Endothelial cell of umbilical vein (primary cell): Measurements from ENCODE around the gene OXSR1.

Experiments
- CTCF ChIP-seq, 2 donors: IDR thresholded peaks; 1 replicate in 1 of 2; 2 replicates in 1 of 2; pipeline ENCODE4 v1.5.1; 2011; ENCODE audit warnings: low read length in 2 of 2, mild to moderate bottlenecking in 2 of 2, moderate library complexity in 2 of 2, control low read depth in 1 of 2, inconsistent platforms in 1 of 2, low read depth in 1 of 2; ENCODE audit not compliant: insufficient read depth in 1 of 2; ENCODE audit errors: extremely low read depth in 1 of 2
- MAX ChIP-seq: IDR thresholded peaks from 2 replicates; pipeline ENCODE4 v1.6.1; 2011; ENCODE audit not compliant: insufficient read depth, insufficient read length
- MYC ChIP-seq: IDR thresholded peaks from one replicate; pipeline ENCODE4 v1.6.1; 2011; ENCODE audit warnings: mild to moderate bottlenecking, low read depth, low read length
- POLR2A ChIP-seq: IDR thresholded peaks from 2 replicates; pipeline ENCODE4 v1.6.1; 2012; ENCODE audit warnings: low read depth, mild to moderate bottlenecking, control low read depth, low read length
- POLR2AphosphoS5 ChIP-seq: IDR thresholded peaks from 2 replicates; pipeline ENCODE4 v1.6.1; 2012; ENCODE audit warnings: low read depth, mild to moderate bottlenecking, control low read depth, low read length, moderate library complexity; ENCODE audit not compliant: insufficient read depth

- TF ChIP-seq CTCF (IDR thresholded peaks at IDR 0.05; ENCODE audit: extremely low read depth in 1 of 2, insufficient read depth in 1 of 2, low read depth in 1 of 2, low read length in 2 of 2) (peak; percentile 65 to 83), POLR2AphosphoS5 (no peak), POLR2A (no peak), MYC (peak; percentile 5), MAX (no peak)
Observed at GRCh38 chr3:38117748-38118420, 47.5 kb upstream of the OXSR1 start.
